GM12873 (cell line): ENCODE results near the gene CATSPER4.

Experiments used
- CTCF ChIP-seq: IDR thresholded peaks from 2 replicates; pipeline ENCODE4 v1.5.1; 2012; ENCODE audit warnings: low read depth, mild to moderate bottlenecking, moderate library complexity, low read length, control low read depth; ENCODE audit not compliant: insufficient read depth; ENCODE audit errors: missing control alignments

Gene CATSPER4

GRCh38 chr1:26237230-26237966 lies 47.0 kb downstream of the CATSPER4 start:
- TF ChIP-seq CTCF = no peak

GRCh38 chr1:26239936-26240335 lies 49.5 kb downstream of the CATSPER4 start:
- no peak for TF ChIP-seq CTCF
